ENCODE measurements around the gene MEX3C.

The MEX3C gene

DNA sequence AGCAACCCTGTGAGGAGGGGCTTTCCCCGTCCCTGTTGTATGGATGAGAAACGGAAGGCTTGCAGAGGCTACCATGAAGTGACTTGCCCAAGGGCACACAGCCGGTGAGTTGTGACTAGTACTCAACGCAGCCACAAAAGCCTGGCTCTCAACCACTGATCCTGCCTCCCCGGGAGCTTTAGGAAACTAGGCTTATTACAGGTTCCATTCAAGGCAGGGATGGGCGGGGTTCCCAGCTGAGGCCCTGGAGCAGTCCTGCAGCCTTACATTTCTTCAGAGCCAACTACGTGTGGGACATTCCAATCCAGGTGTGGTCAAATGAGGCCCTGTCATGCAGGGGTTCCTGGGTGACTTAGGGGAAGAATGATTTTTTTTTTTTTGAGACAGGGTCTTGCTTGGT lies 59.6 kb downstream of the MEX3C start:
- Histone ChIP-seq H3K9ac (ENCODE audit: insufficient read length, low read depth) (no peak overlapping the region), H3K4me3 (ENCODE audit: insufficient read length, low read depth) (no peak overlapping the region), H3K9me3 (ENCODE audit: insufficient read depth, low read length) (no peaks in the 10 kb centered on the region), H3K27me3 (ENCODE audit: insufficient read depth, insufficient read length) (no peaks in the 10 kb centered on the region), H3K36me3 (ENCODE audit: insufficient read depth, insufficient read length, low read length) (no peaks in the 10 kb centered on the region), H3K4me1 (ENCODE audit: insufficient read depth, insufficient read length) (peaks cover 6% of the 10 kb centered on the region)
- DNase-seq (ENCODE audit: low read depth, low spot score): no peak
- TF ChIP-seq SUZ12 (IDR thresholded peaks at IDR 0.05; ENCODE audit: extremely low read depth, insufficient read depth, insufficient read length) (no peak), YY1 (IDR thresholded peaks at IDR 0.05; ENCODE audit: insufficient read depth, insufficient read length) (no peak), ZNF274 (IDR thresholded peaks at IDR 0.05; ENCODE audit: low read depth, low read length) (no peak)

DNA sequence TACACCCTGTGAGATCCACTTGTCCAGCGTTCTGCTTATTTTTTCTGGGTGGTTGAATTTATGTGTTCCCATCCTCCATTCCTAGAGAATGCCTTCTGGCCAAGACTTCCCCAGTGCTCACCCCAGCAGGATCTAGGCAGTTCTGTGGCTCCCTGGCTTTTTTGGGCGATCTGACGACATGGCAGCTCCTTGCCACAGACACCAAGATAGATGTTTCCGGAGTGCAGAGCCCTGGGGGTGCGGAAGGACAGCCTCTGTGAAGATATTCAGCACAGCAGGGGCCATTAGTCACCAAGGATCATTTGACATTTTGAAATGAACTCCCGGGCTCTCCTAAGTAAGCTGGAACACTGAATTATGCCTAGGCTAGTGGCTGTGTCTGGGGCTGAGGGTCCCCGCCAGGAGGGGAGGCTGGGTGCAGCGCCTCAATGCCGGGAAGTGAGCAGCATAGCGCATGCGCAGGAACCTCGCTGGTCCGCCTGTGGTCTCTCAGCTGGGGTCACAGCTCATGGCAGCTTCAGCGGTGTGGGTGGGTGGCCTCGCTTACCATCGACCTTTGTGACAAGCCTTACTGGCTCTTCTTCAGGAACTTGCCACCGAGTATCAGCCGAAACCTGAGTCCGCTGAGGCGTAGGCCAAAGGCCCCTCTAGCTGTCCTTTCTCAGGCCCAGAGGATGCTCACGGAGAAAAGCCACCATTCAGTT lies 60.3 kb downstream of the MEX3C start:
- H3K27me3 ChIP-seq (ENCODE audit: insufficient read depth, insufficient read length): no peaks in the 10 kb centered on the region
- no peak for TF ChIP-seq SUZ12 (IDR thresholded peaks at IDR 0.05; ENCODE audit: extremely low read depth, insufficient read depth, insufficient read length)
- TF ChIP-seq YY1 (IDR thresholded peaks at IDR 0.05; ENCODE audit: insufficient read depth, insufficient read length): no peak
- no peaks in the 10 kb centered on the region for H3K9me3 ChIP-seq (ENCODE audit: insufficient read depth, low read length)
- H3K36me3 ChIP-seq (ENCODE audit: insufficient read depth, insufficient read length, low read length): no peaks in the 10 kb centered on the region
- peaks cover 6% of the 10 kb centered on the region for H3K4me1 ChIP-seq (ENCODE audit: insufficient read depth, insufficient read length)
- peak overlapping the region; percentile 33 for H3K9ac ChIP-seq (ENCODE audit: insufficient read length, low read depth)
- no peak overlapping the region for H3K4me3 ChIP-seq (ENCODE audit: insufficient read length, low read depth)
- DNase-seq (ENCODE audit: low read depth, low spot score): no peak

DNA sequence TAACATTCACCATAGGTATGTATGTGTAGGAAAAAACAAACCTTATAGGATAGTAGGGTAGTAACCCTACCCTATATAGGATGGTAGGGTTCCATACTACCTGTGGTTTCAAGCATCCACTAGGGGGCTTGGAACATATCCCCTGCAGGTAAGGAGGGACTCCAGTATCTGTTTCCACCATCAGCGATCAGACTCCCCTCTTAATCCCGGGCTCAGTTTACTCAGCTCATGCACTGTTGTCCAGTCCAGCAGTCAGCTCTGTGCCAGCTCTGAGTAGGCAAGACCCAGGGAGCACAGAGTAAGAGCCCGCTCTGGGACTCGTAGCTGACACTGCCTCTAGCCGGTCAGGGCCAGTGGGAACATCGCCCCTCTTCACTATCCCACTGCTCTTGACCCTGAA lies 61.7 kb downstream of the MEX3C start:
- Histone ChIP-seq H3K9ac (ENCODE audit: insufficient read length, low read depth) (no peak overlapping the region), H3K9me3 (ENCODE audit: insufficient read depth, low read length) (peaks cover 2% of the 10 kb centered on the region; the same call in 1 of the 2 replicates), H3K4me3 (ENCODE audit: insufficient read length, low read depth) (no peak overlapping the region), H3K27me3 (ENCODE audit: insufficient read depth, insufficient read length) (no peaks in the 10 kb centered on the region), H3K4me1 (ENCODE audit: insufficient read depth, insufficient read length) (peaks cover 6% of the 10 kb centered on the region), H3K36me3 (ENCODE audit: insufficient read depth, insufficient read length, low read length) (no peaks in the 10 kb centered on the region)
- TF ChIP-seq ZNF274 (IDR thresholded peaks at IDR 0.05; ENCODE audit: low read depth, low read length) (no peak), SUZ12 (IDR thresholded peaks at IDR 0.05; ENCODE audit: extremely low read depth, insufficient read depth, insufficient read length) (no peak), YY1 (IDR thresholded peaks at IDR 0.05; ENCODE audit: insufficient read depth, insufficient read length) (no peak)
- DNase-seq (ENCODE audit: low read depth, low spot score): no peak

GRCh38 chr18:51135364-51135763 lies 62.1 kb downstream of the MEX3C start:
- DNase-seq (ENCODE audit: low read depth, low spot score): no peak
- Histone ChIP-seq H3K4me3 (ENCODE audit: insufficient read length, low read depth) (no peak overlapping the region), H3K27me3 (ENCODE audit: insufficient read depth, insufficient read length) (no peaks in the 10 kb centered on the region), H3K9ac (ENCODE audit: insufficient read length, low read depth) (no peak overlapping the region), H3K4me1 (ENCODE audit: insufficient read depth, insufficient read length) (peaks cover 6% of the 10 kb centered on the region), H3K36me3 (ENCODE audit: insufficient read depth, insufficient read length, low read length) (no peaks in the 10 kb centered on the region), H3K9me3 (ENCODE audit: insufficient read depth, low read length) (peaks cover 6% of the 10 kb centered on the region)
- TF ChIP-seq SUZ12 (IDR thresholded peaks at IDR 0.05; ENCODE audit: extremely low read depth, insufficient read depth, insufficient read length): no peak
- no peak for TF ChIP-seq ZNF274 (IDR thresholded peaks at IDR 0.05; ENCODE audit: low read depth, low read length)
- no peak for TF ChIP-seq YY1 (IDR thresholded peaks at IDR 0.05; ENCODE audit: insufficient read depth, insufficient read length)

DNA sequence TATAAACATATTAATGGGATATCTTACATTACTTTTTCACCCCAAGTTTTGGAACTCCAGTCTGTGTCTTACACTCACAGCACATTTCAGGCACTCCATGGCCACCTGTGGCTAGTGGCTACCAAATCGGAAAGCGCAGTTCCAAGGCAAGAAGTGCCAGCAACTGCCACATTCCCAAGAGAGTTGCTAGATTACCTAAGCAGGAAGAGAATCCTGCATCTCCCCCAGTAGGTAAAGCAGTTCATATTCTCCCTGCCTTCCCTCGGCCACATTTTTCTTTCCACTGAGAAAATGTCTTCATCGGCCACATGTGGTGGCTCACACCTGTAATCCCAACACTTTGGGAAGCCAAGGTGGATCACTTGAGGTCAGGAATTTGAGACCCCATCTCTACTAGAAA lies 62.8 kb downstream of the MEX3C start:
- H3K9me3 ChIP-seq (ENCODE audit: insufficient read depth, low read length): peaks cover 6% of the 10 kb centered on the region
- no peak for TF ChIP-seq ZNF274 (IDR thresholded peaks at IDR 0.05; ENCODE audit: low read depth, low read length)
- TF ChIP-seq SUZ12 (IDR thresholded peaks at IDR 0.05; ENCODE audit: extremely low read depth, insufficient read depth, insufficient read length): no peak
- no peak for TF ChIP-seq YY1 (IDR thresholded peaks at IDR 0.05; ENCODE audit: insufficient read depth, insufficient read length)
- no peaks in the 10 kb centered on the region for H3K27me3 ChIP-seq (ENCODE audit: insufficient read depth, insufficient read length)
- no peaks in the 10 kb centered on the region for H3K36me3 ChIP-seq (ENCODE audit: insufficient read depth, insufficient read length, low read length)
- H3K9ac ChIP-seq (ENCODE audit: insufficient read length, low read depth): no peak overlapping the region
- no peak overlapping the region for H3K4me3 ChIP-seq (ENCODE audit: insufficient read length, low read depth)
- DNase-seq (ENCODE audit: low read depth, low spot score): no peak
- H3K4me1 ChIP-seq (ENCODE audit: insufficient read depth, insufficient read length): peaks cover 6% of the 10 kb centered on the region

- Histone ChIP-seq H3K36me3 (ENCODE audit: insufficient read depth, insufficient read length, low read length) (no peaks in the 10 kb centered on the region), H3K9ac (ENCODE audit: insufficient read length, low read depth) (no peak overlapping the region), H3K4me3 (ENCODE audit: insufficient read length, low read depth) (no peak overlapping the region), H3K4me1 (ENCODE audit: insufficient read depth, insufficient read length) (peaks cover 6% of the 10 kb centered on the region), H3K27me3 (ENCODE audit: insufficient read depth, insufficient read length) (no peaks in the 10 kb centered on the region), H3K9me3 (ENCODE audit: insufficient read depth, low read length) (peaks cover 6% of the 10 kb centered on the region)
- no peak for DNase-seq (ENCODE audit: low read depth, low spot score)
- TF ChIP-seq ZNF274 (IDR thresholded peaks at IDR 0.05; ENCODE audit: low read depth, low read length): no peak
- TF ChIP-seq YY1 (IDR thresholded peaks at IDR 0.05; ENCODE audit: insufficient read depth, insufficient read length): no peak
- TF ChIP-seq SUZ12 (IDR thresholded peaks at IDR 0.05; ENCODE audit: extremely low read depth, insufficient read depth, insufficient read length): no peak
Observed at GRCh38 chr18:51133580-51134160, 63.8 kb downstream of the MEX3C start.

GRCh38 chr18:51132256-51132935 lies 65.1 kb downstream of the MEX3C start:
- DNase-seq (ENCODE audit: low read depth, low spot score): no peak
- peaks cover 6% of the 10 kb centered on the region for H3K9me3 ChIP-seq (ENCODE audit: insufficient read depth, low read length)
- no peaks in the 10 kb centered on the region for H3K36me3 ChIP-seq (ENCODE audit: insufficient read depth, insufficient read length, low read length)
- H3K4me1 ChIP-seq (ENCODE audit: insufficient read depth, insufficient read length): peaks cover 4% of the 10 kb centered on the region
- H3K4me3 ChIP-seq (ENCODE audit: insufficient read length, low read depth): no peak overlapping the region
- H3K27me3 ChIP-seq (ENCODE audit: insufficient read depth, insufficient read length): no peaks in the 10 kb centered on the region
- H3K9ac ChIP-seq (ENCODE audit: insufficient read length, low read depth): no peak overlapping the region
- TF ChIP-seq SUZ12 (IDR thresholded peaks at IDR 0.05; ENCODE audit: extremely low read depth, insufficient read depth, insufficient read length) (no peak), ZNF274 (IDR thresholded peaks at IDR 0.05; ENCODE audit: low read depth, low read length) (no peak), YY1 (IDR thresholded peaks at IDR 0.05; ENCODE audit: insufficient read depth, insufficient read length) (no peak)

Data from NT2/D1 (cell line).